GM18867 (cell line): ENCODE data around the gene MTHFR.
"Not testable (repeated sequence)": the region's sequence is repeated elsewhere in the genome, so short reads cannot be mapped to it uniquely, and the experiment has no call there.

ENCODE experiments used
- ATAC-seq: cut with Tn5 transposase; IDR thresholded peaks from one replicate; pipeline ENCODE4 v1.9.1; 2021; ENCODE audit warnings: mild to moderate bottlenecking, moderate library complexity; ENCODE audit not compliant: unreplicated experiment

The MTHFR gene

DNA sequence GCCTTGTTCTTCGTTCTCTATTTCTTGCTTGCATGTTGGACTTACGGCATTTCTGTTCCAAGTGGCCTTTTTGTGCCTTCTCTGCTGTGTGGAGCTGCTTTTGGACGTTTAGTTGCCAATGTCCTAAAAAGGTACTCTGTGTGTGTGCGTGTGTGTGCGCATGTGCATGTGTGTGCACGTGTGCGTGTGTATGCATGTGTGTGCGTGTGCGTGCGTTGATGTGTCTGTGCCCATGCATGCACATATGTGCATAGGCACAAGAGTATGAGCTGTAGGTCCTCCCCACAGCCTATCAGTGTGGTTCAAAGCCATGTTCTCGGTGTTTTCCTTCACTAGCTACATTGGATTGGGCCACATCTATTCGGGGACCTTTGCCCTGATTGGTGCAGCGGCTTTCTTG is 28.1 kb upstream of the MTHFR start:
- no peak for ATAC-seq

GRCh38 chr1:11833497-11833896 is 27.7 kb upstream of the MTHFR start:
- ATAC-seq: no peak

DNA sequence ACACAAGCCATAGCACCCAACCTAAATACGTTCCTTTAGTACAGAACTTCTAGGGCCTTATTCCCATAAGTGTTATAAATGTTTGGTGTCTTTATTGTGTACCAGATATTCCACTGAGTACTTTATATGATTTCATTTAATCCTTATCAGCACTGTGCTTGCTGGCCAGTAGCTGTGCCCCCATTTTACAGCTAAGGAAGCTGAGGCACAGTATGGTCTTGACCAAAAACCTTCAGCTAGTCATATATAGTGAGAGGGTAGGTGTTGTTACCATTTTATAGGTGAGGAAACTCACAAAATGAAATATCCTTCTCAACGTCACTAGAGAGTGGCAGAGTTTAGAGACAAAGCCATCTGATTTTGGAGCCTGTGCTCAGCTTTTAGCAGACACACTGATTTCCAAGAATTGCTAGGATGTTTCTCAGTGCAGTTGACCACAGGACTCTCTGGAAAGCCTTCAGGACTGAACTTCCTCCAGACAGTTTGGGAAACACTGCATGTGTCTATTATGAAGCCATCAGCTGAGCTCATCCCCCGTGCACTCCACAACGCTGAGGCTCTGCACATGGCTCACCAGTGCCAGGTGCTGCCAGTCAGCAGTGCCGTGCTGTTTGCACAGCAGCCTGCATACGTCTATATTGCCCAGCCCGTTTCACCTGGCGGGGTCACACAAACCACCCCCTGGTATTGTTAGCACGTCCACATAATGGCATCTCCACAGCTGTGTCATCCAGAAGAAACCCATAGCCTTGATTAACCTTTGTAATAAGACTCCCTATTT is 26.4 kb upstream of the MTHFR start:
- ATAC-seq: no peak

DNA sequence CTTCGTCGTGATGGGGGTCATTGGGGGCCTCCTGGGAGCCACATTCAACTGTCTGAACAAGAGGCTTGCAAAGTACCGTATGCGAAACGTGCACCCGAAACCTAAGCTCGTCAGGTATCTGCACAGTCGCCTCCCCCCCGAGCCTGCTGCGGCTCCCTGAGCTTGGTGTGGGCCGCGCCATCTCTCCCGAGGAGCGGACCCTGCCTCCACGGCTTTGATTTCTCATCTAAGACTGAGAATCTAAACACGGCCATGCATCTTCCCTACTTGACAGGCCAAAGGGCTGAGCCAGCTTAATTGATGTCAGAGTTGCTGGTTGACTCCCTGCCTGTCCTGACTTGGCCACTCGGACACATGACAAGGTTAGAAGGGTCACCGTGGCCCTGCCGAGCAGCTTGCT is 22.7 kb upstream of the MTHFR start:
- ATAC-seq: no peak

- ATAC-seq: no peak
Observed at GRCh38 chr1:11826946-11827345, 21.2 kb upstream of the MTHFR start.

DNA sequence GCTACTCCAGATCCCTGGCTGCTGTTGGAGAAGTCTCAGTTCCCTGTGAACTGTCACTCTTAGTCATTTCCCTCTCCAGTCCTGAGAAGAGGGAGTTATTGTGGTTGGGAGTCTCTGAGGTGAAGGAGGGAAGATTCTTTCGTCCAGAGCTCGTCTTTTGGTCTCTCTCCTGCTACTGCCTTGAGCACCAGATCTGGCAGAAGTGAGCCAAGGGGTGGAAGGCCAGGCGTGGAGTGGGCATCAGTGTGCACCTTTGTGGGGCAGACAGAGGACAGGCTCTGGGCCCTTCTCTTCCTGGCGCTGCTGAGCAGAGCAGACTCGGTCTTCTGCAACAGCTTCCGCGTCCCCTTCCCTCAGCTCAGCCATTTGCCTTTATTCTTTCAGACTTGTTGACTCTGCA is 19.4 kb upstream of the MTHFR start:
- no peak for ATAC-seq

DNA sequence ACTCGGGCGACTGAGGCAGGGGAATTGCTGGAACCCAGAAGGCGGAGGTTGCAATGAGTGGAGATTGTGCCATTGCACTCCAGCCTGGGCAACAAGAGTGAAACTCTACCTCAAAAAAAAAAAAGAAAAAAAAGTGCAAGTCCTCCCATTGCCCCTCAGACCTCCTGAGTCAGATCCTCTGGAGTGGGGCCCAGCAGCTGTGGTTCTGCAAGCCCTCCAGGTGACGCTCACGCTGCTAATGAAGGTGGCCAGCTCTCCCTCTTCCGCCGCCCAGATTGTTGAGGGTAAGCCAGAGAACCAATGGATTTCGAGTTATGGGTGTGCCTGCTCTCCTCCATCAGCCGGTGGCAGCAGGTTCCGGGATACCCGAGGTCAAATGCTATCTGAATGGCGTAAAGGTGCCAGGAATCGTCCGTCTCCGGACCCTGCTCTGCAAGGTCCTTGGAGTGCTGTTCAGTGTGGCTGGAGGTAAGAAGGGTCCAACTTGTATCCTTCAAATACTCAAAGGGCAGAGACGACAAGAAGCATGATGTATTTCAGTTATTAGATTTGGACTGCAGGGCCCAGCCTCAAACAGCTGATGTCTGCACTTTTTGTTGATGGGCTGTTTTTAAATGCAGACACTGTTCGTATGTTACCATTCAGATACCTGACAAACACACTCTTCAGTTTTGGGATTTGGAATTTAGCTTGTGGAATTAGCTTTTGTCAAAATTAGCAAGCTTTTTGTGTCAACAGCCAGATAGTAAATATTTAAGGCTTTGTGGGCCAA is 17.8 kb upstream of the MTHFR start:
- no peak for ATAC-seq

DNA sequence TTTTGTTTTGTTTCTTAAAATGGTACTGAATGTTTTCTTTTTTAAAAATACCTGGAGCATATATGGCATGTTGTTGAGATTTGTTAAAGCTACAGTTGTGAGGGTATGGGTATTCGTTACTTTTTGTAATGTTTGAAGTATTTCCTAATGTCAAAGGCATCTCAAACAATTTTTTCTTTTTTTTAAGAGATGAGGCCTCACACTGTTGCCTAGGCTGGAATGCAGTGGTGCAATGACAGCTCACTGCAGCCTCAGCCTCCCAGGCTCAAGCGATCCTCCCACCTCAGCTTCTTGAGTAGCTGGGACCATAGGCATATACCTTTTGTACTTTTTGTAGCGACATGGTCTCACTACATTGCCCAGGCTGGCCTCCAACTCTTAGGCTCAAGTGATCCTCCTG is 16.3 kb upstream of the MTHFR start:
- ATAC-seq: no peak

DNA sequence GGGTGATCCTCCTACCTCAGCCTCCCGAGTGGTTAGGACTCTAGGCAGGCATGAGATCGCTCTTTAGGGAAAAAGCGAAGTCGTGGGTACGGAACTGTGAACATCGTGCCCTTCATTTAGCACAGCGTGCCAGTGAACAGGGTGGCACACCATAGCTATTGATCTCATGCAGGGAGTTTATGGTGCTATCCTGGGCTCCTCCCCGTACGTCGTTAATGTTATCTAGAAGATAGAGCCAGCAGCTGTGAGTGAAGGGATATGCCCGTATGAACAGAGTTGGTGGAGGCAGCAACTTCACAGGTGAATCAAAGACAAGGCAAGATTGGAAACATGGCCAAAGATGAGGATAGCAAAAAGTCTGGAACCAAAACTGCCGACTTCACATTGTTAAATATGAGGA is 11.4 kb upstream of the MTHFR start:
- no peak for ATAC-seq

DNA sequence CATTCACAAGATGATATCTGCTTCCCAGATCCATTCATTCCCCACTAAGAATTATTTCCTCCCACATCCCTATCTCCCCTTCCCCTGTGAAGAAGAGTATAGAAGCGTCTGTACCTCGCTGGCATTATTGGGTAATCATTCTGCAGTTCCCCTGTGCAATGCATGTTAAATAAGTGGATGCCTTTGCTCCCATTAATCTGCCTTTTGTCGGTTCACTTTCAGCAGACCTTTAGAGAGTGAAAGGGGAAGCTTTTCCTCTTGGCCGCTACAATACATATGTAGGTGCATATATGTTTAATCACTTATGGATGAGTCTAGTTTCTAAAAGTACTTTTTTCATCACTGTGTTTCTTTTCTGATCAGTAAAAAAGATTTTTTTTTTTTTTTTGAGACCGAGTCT is 7.3 kb upstream of the MTHFR start:
- ATAC-seq: no peak

- no peak for ATAC-seq
Observed at GRCh38 chr1:11807133-11807532, 1.4 kb upstream of the MTHFR start.

DNA sequence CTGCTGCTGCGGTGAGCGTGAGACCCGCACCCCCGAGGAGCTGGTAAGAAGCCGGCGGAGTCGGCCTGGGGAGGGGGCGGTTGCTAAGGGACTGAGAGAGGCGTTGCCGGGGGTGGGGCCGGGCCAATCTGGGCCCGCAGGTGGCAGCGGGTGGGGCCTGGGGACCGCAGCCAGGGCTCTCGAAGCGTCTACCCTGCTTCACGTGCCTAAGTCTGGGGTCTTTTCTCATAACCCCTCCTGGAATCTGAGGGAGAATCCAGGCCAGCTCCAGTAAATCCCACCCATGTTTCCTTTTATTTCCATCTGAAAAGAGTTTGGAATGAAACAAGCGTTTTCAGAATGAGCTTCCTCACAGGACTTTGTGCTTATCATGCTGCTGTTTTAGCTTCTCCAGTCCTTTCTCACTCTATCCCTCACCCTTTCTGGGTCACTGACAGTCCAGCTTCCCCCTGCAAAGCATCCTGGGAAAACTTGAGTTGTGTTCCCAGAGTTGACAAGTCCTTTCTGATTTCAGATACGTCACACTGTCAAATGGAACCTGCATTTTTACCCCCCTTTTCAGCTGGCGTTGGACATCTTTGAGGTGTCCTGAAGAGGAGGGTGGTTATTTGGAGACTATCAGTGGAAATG is 658 bp upstream of the MTHFR start:
- ATAC-seq: peak; percentile 41

DNA sequence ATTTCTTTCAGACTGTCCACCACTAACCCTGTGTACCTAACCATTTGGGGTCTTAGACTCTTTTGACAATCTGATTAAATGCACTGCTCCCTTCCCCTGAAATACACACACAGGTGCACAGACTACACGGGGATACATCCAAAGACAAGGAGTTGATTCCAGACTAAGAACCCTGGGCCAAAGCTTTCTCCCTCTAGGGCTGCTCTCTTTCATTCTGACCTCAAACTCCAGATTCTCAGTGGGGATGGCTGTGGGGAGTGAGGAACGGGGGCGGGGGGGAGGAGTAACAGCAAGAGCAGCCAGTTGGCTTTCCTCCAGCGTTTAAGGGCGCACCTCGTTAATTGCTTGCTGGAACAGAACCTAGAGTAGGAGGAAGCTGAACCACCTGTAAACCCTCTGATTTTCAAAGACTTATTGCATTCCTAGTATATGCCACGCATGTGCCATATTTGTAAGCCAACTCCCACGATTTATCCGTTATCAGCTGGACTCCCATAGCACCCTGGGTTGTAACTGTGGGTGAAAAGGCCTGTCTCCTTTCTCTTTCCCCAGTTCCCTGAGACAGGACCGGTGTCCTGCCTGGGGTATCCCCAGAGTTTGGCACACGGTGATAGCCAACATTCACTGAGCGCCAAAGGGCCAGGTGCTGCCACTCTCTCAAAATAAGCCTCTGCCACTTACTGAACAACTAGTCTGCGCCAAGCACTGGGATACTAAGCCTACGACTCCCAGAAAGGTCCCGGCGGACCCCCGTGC is 920 bp downstream of the MTHFR start:
- ATAC-seq: no peak

DNA sequence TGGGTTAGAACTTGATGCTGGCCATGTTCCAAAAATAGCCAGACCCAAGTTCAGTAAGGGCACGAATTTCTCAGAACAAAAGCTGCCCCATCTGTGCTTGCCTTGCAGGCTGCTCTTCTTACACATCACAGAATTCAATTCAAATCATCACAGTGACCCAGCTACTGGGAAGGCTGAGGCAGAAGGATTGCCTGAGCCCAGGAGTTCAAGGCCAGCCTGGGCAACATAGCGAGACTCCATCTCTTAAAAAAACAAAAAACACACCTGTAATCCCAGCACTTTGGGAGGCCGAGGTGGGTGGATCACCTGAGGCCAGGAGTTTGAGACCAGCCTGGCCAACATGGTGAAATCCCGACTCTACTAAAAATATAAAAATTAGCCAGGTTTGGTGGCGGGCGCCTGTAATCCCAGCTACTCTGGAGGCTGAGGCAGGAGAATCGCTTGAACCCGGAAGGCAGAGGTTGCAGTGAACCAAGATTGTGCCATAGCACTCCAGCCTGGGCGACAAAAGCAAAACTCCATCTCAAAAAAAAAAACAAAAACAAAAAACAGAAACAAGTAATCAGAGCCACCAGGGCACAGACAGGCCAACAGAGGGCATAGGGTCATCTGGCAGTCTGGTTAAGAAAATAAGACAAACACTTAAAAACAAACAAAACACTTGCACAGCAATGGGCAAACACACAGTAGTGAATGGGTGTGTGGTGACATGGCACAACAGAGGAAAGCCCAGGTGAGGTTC is 1.7 kb downstream of the MTHFR start:
- not testable (repeated sequence) for ATAC-seq

GRCh38 chr1:11802973-11803885 is 2.5 kb downstream of the MTHFR start:
- peak; percentile 23 for ATAC-seq

GRCh38 chr1:11802616-11802972 is 3.2 kb downstream of the MTHFR start:
- no peak for ATAC-seq

- no peak for ATAC-seq
Observed at GRCh38 chr1:11800756-11801433, 4.9 kb downstream of the MTHFR start.

GRCh38 chr1:11800391-11800755 is 5.4 kb downstream of the MTHFR start:
- no peak for ATAC-seq

GRCh38 chr1:11799896-11800295 is 5.9 kb downstream of the MTHFR start:
- no peak for ATAC-seq
